H1 (cell line): ENCODE results near the gene B4GALT5. TPM values are rescaled to one million over a fixed set of nuclear protein-coding genes. Genes with fewer than 3 reads are reported as not detected.

Source experiments
- CTCF ChIA-PET: fragments of 300-600 bp; sonication (Branson Sonifier 250); formaldehyde crosslinking; loops from one replicate; lab custom pipeline; 2021; ENCODE audit not compliant: partially characterized antibody; lab: Charles Lee
- POLR2A ChIA-PET: fragments of 300-600 bp; sonication (Branson Sonifier 250); formaldehyde crosslinking; loops from one replicate; lab custom pipeline; 2021; ENCODE audit warnings: inconsistent platforms; ENCODE audit not compliant: partially characterized antibody; lab: Charles Lee
- DNase-seq, 2 experiments: peaks; one replicate each; pipeline versions ENCODE4 v3.0.0 to v3.0.0-alpha.2; 2010 to 2022; ENCODE audit warnings: low spot score in 2 of 2, low read depth in 1 of 2, mixed read lengths in 1 of 2
- FAIRE-seq: peaks from 2 replicates; lab custom pipeline; 2011; peaks lifted over from hg19 to GRCh38; lab: Jason Lieb, UNC
- H2AFZ ChIP-seq: 2 replicates; pipeline ENCODE4 v1.8.1; 2012; ENCODE audit warnings: low read length, inconsistent platforms
- H2AK5ac ChIP-seq: 2 replicates; pipeline ENCODE4 v1.6.1; 2013; ENCODE audit warnings: low read depth, low read length
- H2BK120ac ChIP-seq: replicated peaks from 2 replicates; pipeline ENCODE3; 2013; ENCODE audit warnings: low read depth, low read length, inconsistent platforms
- H2BK12ac ChIP-seq: 2 replicates; pipeline ENCODE4 v1.6.1; 2013; ENCODE audit warnings: low read depth, low read length
- H2BK15ac ChIP-seq: 2 replicates; pipeline ENCODE4 v1.6.1; 2013; ENCODE audit warnings: low read length
- H2BK20ac ChIP-seq: 2 replicates; pipeline ENCODE4 v1.6.1; 2013; ENCODE audit warnings: low read length
- H2BK5ac ChIP-seq: 2 replicates; pipeline ENCODE4 v1.6.1; 2013; ENCODE audit warnings: low read depth, low read length
- H3K14ac ChIP-seq: 2 replicates; pipeline ENCODE4 v1.6.1; 2013; ENCODE audit warnings: inconsistent platforms; ENCODE audit not compliant: insufficient read length
- H3K18ac ChIP-seq: 2 replicates; pipeline ENCODE4 v1.6.1; 2013; ENCODE audit warnings: low read length; ENCODE audit errors: extremely low read depth
- H3K23ac ChIP-seq: 2 replicates; pipeline ENCODE4 v1.6.1; 2013; ENCODE audit warnings: inconsistent platforms; ENCODE audit not compliant: insufficient read length
- H3K23me2 ChIP-seq: 2 replicates; pipeline ENCODE4 v1.6.1; 2013; ENCODE audit warnings: low read depth, low read length
- H3K27ac ChIP-seq: 2 replicates; pipeline ENCODE4 v1.6.1; 2011; ENCODE audit warnings: low read depth, low read length, inconsistent platforms
- H3K27me3 ChIP-seq, 4 experiments: replicated peaks in 1 of 4; 1 replicate in 1 of 4; 2 replicates in 3 of 4; pipeline versions ENCODE4 v1.6.1 to v1.8.1; 2011 to 2013; ENCODE audit warnings: low read length in 3 of 4, mild to moderate bottlenecking in 3 of 4, inconsistent platforms in 2 of 4, mixed read lengths in 2 of 4, moderate library complexity in 1 of 4; ENCODE audit not compliant: control insufficient read depth in 3 of 4, insufficient read depth in 3 of 4; ENCODE audit errors: extremely low read depth in 1 of 4
- H3K36me3 ChIP-seq, 4 experiments: 2 replicates each; pipeline versions ENCODE4 v1.6.1 to v1.8.1; 2011 to 2013; ENCODE audit warnings: mild to moderate bottlenecking in 4 of 4, low read length in 3 of 4, moderate library complexity in 2 of 4, control low read depth in 1 of 4, inconsistent platforms in 1 of 4; ENCODE audit not compliant: insufficient read depth in 4 of 4, control insufficient read depth in 2 of 4
- H3K4ac ChIP-seq: replicated peaks from 2 replicates; pipeline ENCODE3; 2013; ENCODE audit warnings: low read length, low read depth, mixed read lengths, inconsistent platforms; ENCODE audit not compliant: insufficient read length
- H3K4me1 ChIP-seq, 4 experiments: replicated peaks in 1 of 4; 1 replicate in 1 of 4; 2 replicates in 3 of 4; pipeline versions ENCODE4 v1.6.1 to v1.8.1; 2011 to 2013; ENCODE audit warnings: low read length in 3 of 4, inconsistent platforms in 2 of 4, mixed read lengths in 1 of 4; ENCODE audit not compliant: insufficient read depth in 4 of 4, control insufficient read depth in 3 of 4
- H3K4me2 ChIP-seq, 2 experiments: 2 replicates each; pipeline versions ENCODE4 v1.6.1 to v1.8.1; 2011 to 2013; ENCODE audit warnings: low read depth in 2 of 2, low read length in 2 of 2, control low read depth in 1 of 2, inconsistent platforms in 1 of 2, mild to moderate bottlenecking in 1 of 2; ENCODE audit not compliant: insufficient read depth in 1 of 2
- H3K4me3 ChIP-seq, 4 experiments: fragments of 200-600, 300-600 bp in 1 of 4; sonication (generic), shearing (Covaris generic), sonication (Bioruptor Twin) in 1 of 4; 2 replicates each; pipeline versions ENCODE4 v1.5.1 to v1.8.1; 2011 to 2016; ENCODE audit warnings: low read length in 4 of 4, low read depth in 3 of 4, control low read depth in 2 of 4, inconsistent platforms in 2 of 4, mild to moderate bottlenecking in 2 of 4, mixed read lengths in 1 of 4, moderate library complexity in 1 of 4; ENCODE audit not compliant: insufficient read depth in 2 of 4; ENCODE audit errors: extremely low read depth in 1 of 4
- H3K56ac ChIP-seq: replicated peaks from 2 replicates; pipeline ENCODE3; 2013; ENCODE audit warnings: low read depth, mild to moderate bottlenecking, mixed read lengths, low read length, inconsistent platforms; ENCODE audit not compliant: insufficient read length
- H3K79me1 ChIP-seq: 2 replicates; pipeline ENCODE4 v1.6.1; 2013; ENCODE audit warnings: low read depth, low read length, control low read depth
- H3K79me2 ChIP-seq, 2 experiments: 2 replicates each; pipeline versions ENCODE4 v1.6.1 to v1.8.1; 2012 to 2013; ENCODE audit warnings: low read length in 2 of 2, mild to moderate bottlenecking in 2 of 2, inconsistent platforms in 1 of 2; ENCODE audit not compliant: insufficient read depth in 2 of 2, control insufficient read depth in 1 of 2
- H3K9ac ChIP-seq, 4 experiments: replicated peaks in 1 of 4; 1 replicate in 1 of 4; 2 replicates in 3 of 4; pipeline versions ENCODE4 v1.6.1 to v1.8.1; 2011 to 2013; ENCODE audit warnings: low read depth in 3 of 4, low read length in 3 of 4, control low read depth in 2 of 4, mild to moderate bottlenecking in 2 of 4, moderate library complexity in 2 of 4, inconsistent platforms in 1 of 4; ENCODE audit errors: extremely low read depth in 1 of 4
- H3K9me3 ChIP-seq, 2 experiments: 2 replicates each; pipeline versions ENCODE4 v1.6.1 to v1.8.1; 2012 to 2013; ENCODE audit warnings: mild to moderate bottlenecking in 2 of 2, moderate library complexity in 2 of 2, control low read depth in 1 of 2, inconsistent platforms in 1 of 2, low read depth in 1 of 2, low read length in 1 of 2, mixed read lengths in 1 of 2; ENCODE audit not compliant: insufficient read depth in 2 of 2
- H4K20me1 ChIP-seq, 2 experiments: replicated peaks in 1 of 2; 2 replicates each; pipeline versions ENCODE3 to v1.8.1; 2011 to 2013; ENCODE audit warnings: inconsistent platforms in 2 of 2, low read length in 2 of 2, mild to moderate bottlenecking in 1 of 2; ENCODE audit not compliant: insufficient read depth in 2 of 2, control insufficient read depth in 1 of 2
- H4K5ac ChIP-seq: 2 replicates; pipeline ENCODE4 v1.6.1; 2013; ENCODE audit warnings: low read length, low read depth, mixed read lengths, inconsistent platforms; ENCODE audit not compliant: insufficient read length
- H4K8ac ChIP-seq: 2 replicates; pipeline ENCODE4 v1.8.0; 2013; ENCODE audit warnings: mild to moderate bottlenecking, moderate library complexity, low read length, inconsistent platforms; ENCODE audit not compliant: insufficient read depth; ENCODE audit errors: extremely low read depth
- H4K91ac ChIP-seq: replicated peaks from 2 replicates; pipeline ENCODE3; 2013; ENCODE audit warnings: low read length, mixed read lengths, inconsistent platforms; ENCODE audit not compliant: insufficient read length
- KDM1A ChIP-seq: fragments of 200-600, 300-600 bp; sonication (generic); IDR thresholded peaks from 2 replicates; pipeline ENCODE4 v1.7.1; 2016; ENCODE audit warnings: mild to moderate bottlenecking, low read length, borderline replicate concordance
- PHF8 ChIP-seq: fragments of 200-600 bp; sonication (generic); conservative IDR thresholded peaks from 2 replicates; pipeline ENCODE4 v1.7.1; 2012; ENCODE audit warnings: low read depth, mild to moderate bottlenecking, inconsistent platforms, low read length, moderate library complexity
- WGBS, 2 experiments: shearing (Covaris generic) in 1 of 2; methylation state at CpG; one replicate each; pipeline versions ENCODE4 v1.1.6 to v1.1.7; 2013 to 2015; ENCODE audit warnings: low lambda C conversion rate in 2 of 2, mixed read lengths in 2 of 2, inconsistent platforms in 1 of 2, low coverage in 1 of 2, missing lambda C conversion rate in 1 of 2; ENCODE audit not compliant: insufficient replicate concordance in 2 of 2, insufficient coverage in 1 of 2, insufficient read length in 1 of 2; ENCODE audit errors: extremely low coverage in 1 of 2, missing lambda C conversion rate in 1 of 2; 5-methylcytosine and 5-hydroxymethylcytosine counted together
- polyA plus RNA-seq, 7 experiments: library from polyadenylated mRNA; depleted of rRNA in 3 of 7; stranded (reverse) in 5 of 7; unstranded in 2 of 7; fragments of >200 nt in 5 of 7; fragments of 200-250 nt in 2 of 7; gene quantifications; 1 replicate in 5 of 7; 2 replicates in 1 of 7; 4 replicates in 1 of 7; pipeline versions ENCODE4 v1.2.1 to v1.2.3, GENCODE V29; 2011 to 2013; ENCODE audit warnings: missing spikeins in 2 of 7, mixed read lengths in 2 of 7
- total RNA-seq: library from RNA; stranded (reverse); fragmentation: NEBNext Ultra II Directional; extraction: Animal tissue kit (Norgen Biotek cat#: 25700); gene quantifications from 2 replicates; pipeline ENCODE4 v1.2.1, GENCODE V29; 2021

The B4GALT5 gene
- total and polyA plus RNA-seq, 2 of the 8 experiments (the other 6 are each of a cell fraction or from before 2014, with no cell fraction given) = 46.5 to 75.4 TPM

DNA sequence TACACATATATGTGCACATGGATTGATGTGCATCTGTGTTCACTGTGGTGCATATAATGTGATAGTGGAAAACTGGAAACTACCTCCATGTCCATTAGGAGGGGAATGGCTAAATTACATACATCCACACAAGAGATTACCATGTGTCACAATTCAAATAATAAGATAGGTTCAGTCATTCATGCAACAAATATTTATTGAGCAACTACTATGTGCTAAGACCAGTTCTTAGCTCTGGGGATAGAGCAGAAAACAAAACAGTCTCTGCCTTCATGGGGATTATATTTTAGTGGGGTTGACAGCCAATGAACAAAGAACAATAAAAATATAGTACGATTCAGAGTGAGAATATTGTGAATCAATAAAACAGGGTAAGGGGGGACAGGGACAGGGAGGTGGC is 84.1 kb downstream of the B4GALT5 start:
- Histone ChIP-seq H3K9ac (no peak overlapping the region), H3K4me3 (no peak overlapping the region), H3K79me1 (no peaks in the 10 kb centered on the region; the same call in 1 of the 2 replicates), H3K14ac (no peak overlapping the region), H3K4me2 (no peak overlapping the region), H2BK20ac (no peak overlapping the region), H3K23ac (no peak overlapping the region), H4K20me1 (peaks cover 0 to 10% of the 10 kb centered on the region in 2 experiments), H3K27ac (no peak overlapping the region), H2BK120ac (no peak overlapping the region), H2BK12ac (no peak overlapping the region), H2BK5ac (no peak overlapping the region), H3K27me3 (no peaks in the 10 kb centered on the region), H4K91ac (no peak overlapping the region), H2BK15ac (no peak overlapping the region), H3K36me3 (peaks cover 0 to 2% (median 0%) of the 10 kb centered on the region in 4 experiments; a peak in 1 of 8 replicates), H4K8ac (no peak overlapping the region), H3K23me2 (no peaks in the 10 kb centered on the region), H4K5ac (no peak overlapping the region), H3K56ac (no peak overlapping the region), H2AK5ac (no peak overlapping the region), H3K4me1 (peaks cover 9 to 24% (median 17%) of the 10 kb centered on the region in 4 experiments), H3K79me2 (no peaks in the 10 kb centered on the region), H3K18ac (no peak overlapping the region), H3K4ac (no peak overlapping the region), H2AFZ (no peak overlapping the region), H3K9me3 (no peaks in the 10 kb centered on the region)
- no peak for TF ChIP-seq PHF8
- TF ChIP-seq KDM1A = no peak
- CTCF ChIA-PET = interaction anchor here (0.6 to 3.0 kb wide), 5 partner anchors 12 to 156 kb away, joined by 3 to 18 read pairs (median 6); no protein-coding TSS in a partner anchor
- WGBS, 2 experiments = 91% methylated on average over 1 of the region's 1 CpG; no CpG with 5 or more reads in 1 of the 2 experiments
- DNase-seq (no peak), FAIRE-seq (no peak)
- POLR2A ChIA-PET = interaction anchor here (0.6 to 1.4 kb wide), 2 partner anchors 29 to 183 kb away, joined by 3 read pairs; partner anchors contain the start of gene SLC9A8
